Testis (tissue), 3 donors: ENCODE results near the gene GLYATL3. TPM values are rescaled to one million over a fixed set of nuclear protein-coding genes. Genes with fewer than 3 reads are reported as not detected.

Source experiments
- DNase-seq: peaks from one replicate; pipeline ENCODE4 v3.0.0-alpha.2; 2019
- H3K27ac ChIP-seq, 2 donors: fragments of 200-600 bp; sonication (generic); one replicate each; pipeline ENCODE4 v1.5.1; 2019
- H3K27me3 ChIP-seq: fragments of 200-600 bp; sonication (generic); one replicate; pipeline ENCODE4 v1.5.1; 2019
- H3K36me3 ChIP-seq: fragments of 200-600 bp; sonication (generic); one replicate; pipeline ENCODE4 v1.5.1; 2017; ENCODE audit warnings: low read depth; ENCODE audit errors: missing control alignments
- H3K4me1 ChIP-seq: fragments of 200-600 bp; sonication (generic); one replicate; pipeline ENCODE4 v1.5.1; 2019
- H3K4me3 ChIP-seq, 2 donors: fragments of 200-600 bp; sonication (generic); one replicate each; pipeline ENCODE4 v1.5.1; 2017 to 2019
- H3K9me3 ChIP-seq: fragments of 200-600 bp; sonication (generic); one replicate; pipeline ENCODE4 v1.5.1; 2017
- CTCF ChIP-seq, 3 experiments: fragments of 450-650 bp in 2 of 3; fragments of 200-600 bp in 1 of 3; sonication (generic) in 1 of 3; IDR thresholded peaks; one replicate each; pipeline ENCODE4 v1.5.1; 2016 to 2019; ENCODE audit warnings: antibody characterized with exemption in 3 of 3, mild to moderate bottlenecking in 2 of 3, moderate library complexity in 1 of 3
- POLR2A ChIP-seq: fragments of 450-650 bp; IDR thresholded peaks from one replicate; pipeline ENCODE4 v1.6.1; 2017; ENCODE audit warnings: antibody characterized with exemption, mild to moderate bottlenecking, moderate library complexity
- WGBS, 2 donors: methylation state at CpG; one replicate each; pipeline ENCODE4 v1.1.5; 2018; 5-methylcytosine and 5-hydroxymethylcytosine counted together
- intact Hi-C: fragments of 100-400 bp; cut with DNase I; formaldehyde crosslinking; loops from one replicate; pipeline ENCODE4 v1.15.1; 2023; ENCODE audit warnings: low total_unique reads
- polyA plus RNA-seq: library from polyadenylated mRNA; stranded (reverse); fragments of 350-450 nt; fragmentation: Illumina TruSeq; extraction: RNeasy Lipid Tissue Mini Kit (QIAGEN cat#74804); gene quantifications from one replicate; pipeline ENCODE4 v1.2.3, GENCODE V29; 2014; ENCODE audit warnings: low read depth, low replicate concordance; ENCODE audit not compliant: insufficient read depth
- total RNA-seq, 2 donors: library from RNA; depleted of rRNA; stranded (reverse); fragments of >200 nt; gene quantifications; one replicate each; pipeline ENCODE4 v1.2.3, GENCODE V29; 2016

Gene GLYATL3
- total and polyA plus RNA-seq, 3 donors from 2014 or later = not detected

DNA sequence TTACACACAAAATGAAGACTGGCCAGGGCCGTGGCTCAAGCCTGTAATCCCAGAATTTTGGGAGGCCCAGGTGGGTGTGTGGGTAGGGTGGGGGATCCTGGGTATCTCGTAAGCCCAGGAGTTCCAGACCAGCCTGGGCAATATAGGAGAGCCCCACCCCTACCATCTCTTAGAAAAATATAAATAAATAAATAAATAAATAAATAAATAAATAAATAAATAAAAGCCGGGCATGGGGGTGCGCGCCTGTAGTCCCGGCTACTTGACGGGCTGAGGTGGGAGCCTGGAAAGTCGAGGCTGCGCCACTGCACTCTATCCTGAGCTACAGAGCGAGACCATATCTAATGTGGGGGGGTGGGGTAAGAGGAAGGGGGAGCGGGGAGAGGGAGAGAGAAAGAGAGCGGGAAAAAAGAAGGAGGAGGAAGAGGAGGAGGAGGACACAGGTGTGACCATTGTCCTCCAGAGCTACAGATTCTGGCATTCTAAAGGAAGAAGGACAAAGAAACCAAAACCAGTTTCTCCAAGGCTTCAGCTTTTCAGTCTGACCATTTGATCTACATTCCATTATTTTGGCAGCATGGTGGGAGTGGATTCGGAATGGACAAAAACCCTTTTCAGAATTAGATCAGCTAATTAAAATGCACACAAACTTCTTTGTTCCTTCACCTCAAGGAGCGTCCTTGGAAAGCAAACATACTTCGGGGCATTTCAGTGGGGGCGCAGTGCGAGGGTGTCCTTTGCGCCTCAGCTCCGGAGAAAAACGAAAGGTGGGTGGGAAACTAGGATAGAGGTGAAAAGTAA lies 50.2 kb downstream of the GLYATL3 start:
- WGBS, 2 donors = 18 to 26% methylated on average over 19 to 20 of the region's 20 CpGs

GRCh38 chr6:49550492-49551077 lies 50.9 kb downstream of the GLYATL3 start, which contains the start of gene C6orf141:
C6orf141 (plus strand) TSS chr6:49550668; CDS start chr6:49550793, 125 bp downstream.
- DNase-seq = peak; percentile 82
- H3K4me3 ChIP-seq = peak within 1 kb of the TSS; percentile 58 to 62
- H3K27me3 ChIP-seq = no peaks in the 10 kb centered on the region
- WGBS, 2 donors = 1 to 2% methylated on average over 8 to 42 of the region's 42 CpGs
- TF ChIP-seq CTCF (IDR thresholded peaks at IDR 0.05) (no peak), POLR2A (no peak)
- peaks cover 8% of the 10 kb centered on the region for H3K4me1 ChIP-seq
- intact Hi-C loops = no loop called here
- no peaks in the 10 kb centered on the region for H3K9me3 ChIP-seq
- H3K27ac ChIP-seq = peak within 1 kb of the TSS; percentile 51 to 55
- H3K36me3 ChIP-seq = no peaks in the 10 kb centered on the region

More for the DNA sequence above, 50.2 kb downstream of the GLYATL3 start:
- H3K9me3 ChIP-seq = no peaks in the 10 kb centered on the region
- H3K27ac ChIP-seq = peak overlapping the region; percentile 51 to 55
- H3K4me3 ChIP-seq = peak overlapping the region; percentile 58 to 62
- H3K27me3 ChIP-seq = no peaks in the 10 kb centered on the region
- TF ChIP-seq POLR2A = no peak
- TF ChIP-seq CTCF (IDR thresholded peaks at IDR 0.05) = no peak
- peaks cover 8% of the 10 kb centered on the region for H3K4me1 ChIP-seq
- H3K36me3 ChIP-seq = no peaks in the 10 kb centered on the region
- intact Hi-C loops = no loop called here
- no peak for DNase-seq

GRCh38 chr6:49551078-49551865 lies 51.5 kb downstream of the GLYATL3 start:
- WGBS, 2 donors = 1 to 3% methylated on average over 7 to 38 of the region's 38 CpGs
- Histone ChIP-seq H3K4me1 (peaks cover 8% of the 10 kb centered on the region), H3K9me3 (no peaks in the 10 kb centered on the region), H3K4me3 (peak overlapping the region; percentile 58 to 62), H3K36me3 (no peaks in the 10 kb centered on the region), H3K27ac (peak overlapping the region; percentile 51 to 55), H3K27me3 (no peaks in the 10 kb centered on the region)
- TF ChIP-seq POLR2A (no peak), CTCF (IDR thresholded peaks at IDR 0.05) (no peak)
- DNase-seq = peak; percentile 47
- intact Hi-C loops = no loop called here

GRCh38 chr6:49551866-49552129 lies 52.1 kb downstream of the GLYATL3 start:
- no peaks in the 10 kb centered on the region for H3K27me3 ChIP-seq
- H3K4me1 ChIP-seq = peaks cover 8% of the 10 kb centered on the region
- DNase-seq = no peak
- H3K9me3 ChIP-seq = no peaks in the 10 kb centered on the region
- intact Hi-C loops = no loop called here
- H3K4me3 ChIP-seq = peak overlapping the region; percentile 58 to 62
- TF ChIP-seq POLR2A (no peak), CTCF (IDR thresholded peaks at IDR 0.05) (no peak)
- 4 to 9% methylated on average over 2 of the region's 2 CpGs for WGBS, 2 donors
- no peaks in the 10 kb centered on the region for H3K36me3 ChIP-seq
- H3K27ac ChIP-seq = peak overlapping the region in 1 of 2 donors; percentile 55
